Transverse colon (tissue), 4 donors: ENCODE data around the gene LMO1.

Source experiments
- CTCF ChIP-seq, 5 experiments: fragments of 200-600 bp in 3 of 5; fragments of 450-650 bp in 2 of 5; sonication (generic) in 3 of 5; IDR thresholded peaks; 1 replicate in 2 of 5; 2 replicates in 3 of 5; pipeline ENCODE4 v1.5.1; 2016 to 2017; ENCODE audit warnings: antibody characterized with exemption in 5 of 5, inconsistent platforms in 3 of 5, mild to moderate bottlenecking in 2 of 5, moderate library complexity in 1 of 5
- EP300 ChIP-seq: sonication (generic); formaldehyde crosslinking; IDR thresholded peaks from one replicate; pipeline ENCODE4 v1.6.1; 2017; ENCODE audit warnings: antibody characterized with exemption, low read depth
- POLR2A ChIP-seq: fragments of 450-650 bp; IDR thresholded peaks from one replicate; pipeline ENCODE4 v1.6.1; 2016; ENCODE audit warnings: antibody characterized with exemption, mild to moderate bottlenecking, moderate library complexity
- POLR2AphosphoS5 ChIP-seq, 3 donors: sonication (generic); formaldehyde crosslinking; IDR thresholded peaks; one replicate each; pipeline ENCODE4 v1.6.1; 2016; ENCODE audit warnings: antibody characterized with exemption in 3 of 3

- TF ChIP-seq CTCF (IDR thresholded peaks at IDR 0.05) (no peak), POLR2AphosphoS5 (IDR thresholded peaks at IDR 0.05) (no peak), POLR2A (no peak), EP300 (no peak)
Observed at GRCh38 chr11:8307601-8308000, 43.9 kb upstream of the LMO1 start.
